Right lung (tissue), 5 donors: Measurements from ENCODE around the gene ESR2. TPM values are rescaled to one million over a fixed set of nuclear protein-coding genes. Genes with fewer than 3 reads are reported as not detected.
"Not testable (repeated sequence)": the region's sequence is repeated elsewhere in the genome, so short reads cannot be mapped to it uniquely, and the experiment has no call there.

Source experiments
- DNase-seq, 2 donors: peaks; one replicate each; pipeline ENCODE4 v3.0.0-alpha.2; 2013
- polyA plus RNA-seq, 5 donors: library from polyadenylated mRNA; unstranded; fragments of 120-200 nt; gene quantifications; one replicate each; pipeline versions ENCODE4 v1.2.1 to v1.2.3, GENCODE V29; 2013; ENCODE audit warnings: inconsistent platforms in 1 of 5, low replicate concordance in 1 of 5; ENCODE audit not compliant: insufficient read length in 5 of 5, insufficient read depth in 1 of 5

Gene ESR2
- polyA plus RNA-seq, 5 donors: 1.2 to 2.4 (median 2.1) TPM

GRCh38 chr14:64198486-64198885 lies 95.7 kb downstream of the ESR2 start:
- DNase-seq: no peak

GRCh38 chr14:64197996-64198395 lies 96.2 kb downstream of the ESR2 start:
- no peak for DNase-seq

- DNase-seq: peak in 1 of 2 donors; percentile 53
Observed at GRCh38 chr14:64196814-64197411, 97.3 kb downstream of the ESR2 start.

GRCh38 chr14:64196056-64196455 lies 98.1 kb downstream of the ESR2 start:
- DNase-seq: no peak

GRCh38 chr14:64195199-64195598 lies 99.0 kb downstream of the ESR2 start:
- DNase-seq: no peak

- no peak for DNase-seq
Observed at GRCh38 chr14:64194404-64194803, 99.8 kb downstream of the ESR2 start.

GRCh38 chr14:64193821-64194220 lies 100.3 kb downstream of the ESR2 start:
- DNase-seq: no peak

GRCh38 chr14:64191756-64192155 lies 102.4 kb downstream of the ESR2 start:
- DNase-seq: no peak

GRCh38 chr14:64190974-64191502 lies 103.1 kb downstream of the ESR2 start:
- DNase-seq: no peak

- no peak for DNase-seq
Observed at GRCh38 chr14:64187331-64187730, 106.8 kb downstream of the ESR2 start.

GRCh38 chr14:64186231-64187129 lies 107.7 kb downstream of the ESR2 start:
- DNase-seq: no peak

GRCh38 chr14:64185184-64185583 lies 109.0 kb downstream of the ESR2 start:
- DNase-seq: no peak

GRCh38 chr14:64184103-64184729 lies 110.0 kb downstream of the ESR2 start:
- no peak for DNase-seq

GRCh38 chr14:64182908-64183307 lies 111.3 kb downstream of the ESR2 start:
- DNase-seq: not testable (repeated sequence)

- no peak for DNase-seq
Observed at GRCh38 chr14:64178814-64179213, 115.4 kb downstream of the ESR2 start.

- no peak for DNase-seq
Observed at GRCh38 chr14:64176330-64176729, 117.8 kb downstream of the ESR2 start.

GRCh38 chr14:64174922-64175782 lies 119.0 kb downstream of the ESR2 start:
- no peak for DNase-seq

GRCh38 chr14:64170181-64170580 lies 124.0 kb downstream of the ESR2 start:
- DNase-seq: no peak

- no peak for DNase-seq
Observed at GRCh38 chr14:64159588-64159987, 134.6 kb downstream of the ESR2 start.

GRCh38 chr14:64158608-64159007 lies 135.6 kb downstream of the ESR2 start:
- DNase-seq: no peak

- no peak for DNase-seq
Observed at GRCh38 chr14:64149921-64150320, 144.2 kb downstream of the ESR2 start.
